ENCODE measurements around the gene GNAQ.
"Not testable (repeated sequence)": the region's sequence is repeated elsewhere in the genome, so short reads cannot be mapped to it uniquely, and the experiment has no call there.

GNAQ gene

DNA sequence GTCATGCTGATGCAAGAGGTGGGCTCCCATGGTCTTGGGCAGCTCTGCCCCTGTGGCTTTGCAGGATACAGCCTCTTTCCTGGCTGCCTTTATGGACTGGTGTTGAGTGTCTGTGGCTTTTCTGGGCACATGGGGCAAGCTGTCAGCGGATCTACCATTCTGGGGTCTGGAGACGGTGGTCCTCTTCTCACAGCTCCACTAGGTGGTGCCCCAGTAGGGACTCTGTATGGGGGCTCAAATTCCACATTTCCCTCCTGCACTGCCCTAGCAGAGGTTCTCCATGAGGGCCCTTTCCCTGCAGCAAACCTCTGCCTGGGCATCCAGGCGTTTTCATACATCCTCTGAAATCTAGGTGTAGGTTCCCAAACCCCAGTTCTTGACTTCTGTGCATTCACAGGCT lies 340.9 kb downstream of the GNAQ start:
- not testable (repeated sequence) for H3K9ac ChIP-seq (ENCODE audit: low read length); H3K36me3 ChIP-seq (ENCODE audit: control insufficient read depth, insufficient read depth, low read length, severe bottlenecking); H3K27me3 ChIP-seq (replicated peaks; ENCODE audit: control insufficient read depth, insufficient read depth, low read length); H3K9me3 ChIP-seq (ENCODE audit: control insufficient read depth, low read length); H3K4me1 ChIP-seq (ENCODE audit: control insufficient read depth, insufficient read depth, low read length); DNase-seq (ENCODE audit: low read depth); H3K4me3 ChIP-seq (ENCODE audit: low read length)

DNA sequence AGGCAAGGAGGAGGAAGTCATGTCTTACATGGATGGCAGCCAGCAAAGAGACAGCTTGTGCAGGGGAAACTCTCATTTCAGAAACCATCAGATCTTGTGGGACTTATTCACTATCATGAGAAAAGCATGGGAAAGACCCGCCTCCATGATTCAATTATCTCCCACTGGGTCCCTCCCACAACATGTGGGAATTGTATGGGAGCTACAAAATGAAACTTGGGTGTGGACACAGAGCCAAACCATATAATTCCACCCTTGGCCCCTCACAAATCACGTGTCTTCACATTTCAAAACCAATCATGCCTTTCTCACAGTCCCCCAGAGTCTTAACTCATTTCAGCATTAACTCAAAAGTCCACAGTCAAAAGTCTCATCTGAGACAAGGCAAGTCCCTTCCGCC lies 341.5 kb downstream of the GNAQ start:
- H3K9ac ChIP-seq (ENCODE audit: low read length); H3K4me1 ChIP-seq (ENCODE audit: control insufficient read depth, insufficient read depth, low read length); H3K4me3 ChIP-seq (ENCODE audit: low read length); H3K9me3 ChIP-seq (ENCODE audit: control insufficient read depth, low read length); DNase-seq (ENCODE audit: low read depth); H3K36me3 ChIP-seq (ENCODE audit: control insufficient read depth, insufficient read depth, low read length, severe bottlenecking); H3K27me3 ChIP-seq (replicated peaks; ENCODE audit: control insufficient read depth, insufficient read depth, low read length): not testable (repeated sequence)

DNA sequence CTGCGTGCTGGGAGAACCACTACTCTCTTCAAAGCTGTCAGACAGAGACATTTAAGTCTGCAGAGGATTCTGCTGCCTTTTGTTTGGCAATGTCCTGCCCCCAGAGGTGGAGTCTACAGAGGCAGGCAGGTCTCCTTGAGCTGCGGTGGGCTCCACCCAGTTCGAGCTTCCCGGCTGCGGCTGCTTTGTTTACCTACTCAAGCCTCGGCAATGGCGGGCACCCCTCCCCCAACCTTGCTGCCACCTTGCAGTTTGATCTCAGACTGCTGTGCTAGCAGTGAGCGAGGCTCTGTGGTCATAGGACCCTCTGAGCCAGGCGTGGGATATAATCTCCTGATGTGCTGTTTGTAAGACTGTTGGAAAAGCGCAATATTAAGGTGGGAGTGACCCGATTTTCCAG lies 343.9 kb downstream of the GNAQ start:
- H3K9ac ChIP-seq (ENCODE audit: low read length); H3K4me3 ChIP-seq (ENCODE audit: low read length); H3K27me3 ChIP-seq (replicated peaks; ENCODE audit: control insufficient read depth, insufficient read depth, low read length); H3K4me1 ChIP-seq (ENCODE audit: control insufficient read depth, insufficient read depth, low read length); DNase-seq (ENCODE audit: low read depth); H3K9me3 ChIP-seq (ENCODE audit: control insufficient read depth, low read length); H3K36me3 ChIP-seq (ENCODE audit: control insufficient read depth, insufficient read depth, low read length, severe bottlenecking): not testable (repeated sequence)

DNA sequence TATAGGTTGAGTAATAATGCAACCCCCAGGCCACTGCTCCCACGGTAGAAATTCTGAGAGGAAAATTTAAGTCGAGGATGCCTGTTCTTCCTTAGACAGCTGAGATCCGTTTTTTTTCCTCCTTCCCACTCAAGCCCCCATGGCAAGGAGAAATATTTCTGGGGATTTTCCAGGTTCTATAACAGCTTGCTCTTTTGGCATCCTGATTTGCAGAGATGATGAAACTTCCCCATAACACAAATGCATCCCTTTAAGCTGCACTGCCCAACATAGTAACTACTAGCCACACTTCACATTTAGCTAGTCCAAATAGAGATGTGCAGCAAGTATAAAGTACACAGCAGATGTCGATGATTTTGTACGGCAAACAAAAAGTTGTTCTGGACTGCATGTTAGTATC lies 351.0 kb downstream of the GNAQ start:
- DNase-seq (ENCODE audit: low read depth): no peak
- Histone ChIP-seq H3K9me3 (ENCODE audit: control insufficient read depth, low read length) (no peaks in the 10 kb centered on the region), H3K4me3 (ENCODE audit: low read length) (no peak overlapping the region), H3K9ac (ENCODE audit: low read length) (no peak overlapping the region), H3K36me3 (ENCODE audit: control insufficient read depth, insufficient read depth, low read length, severe bottlenecking) (no peaks in the 10 kb centered on the region), H3K4me1 (ENCODE audit: control insufficient read depth, insufficient read depth, low read length) (peaks cover 23% of the 10 kb centered on the region), H3K27me3 (replicated peaks; ENCODE audit: control insufficient read depth, insufficient read depth, low read length) (no peaks in the 10 kb centered on the region)

DNA sequence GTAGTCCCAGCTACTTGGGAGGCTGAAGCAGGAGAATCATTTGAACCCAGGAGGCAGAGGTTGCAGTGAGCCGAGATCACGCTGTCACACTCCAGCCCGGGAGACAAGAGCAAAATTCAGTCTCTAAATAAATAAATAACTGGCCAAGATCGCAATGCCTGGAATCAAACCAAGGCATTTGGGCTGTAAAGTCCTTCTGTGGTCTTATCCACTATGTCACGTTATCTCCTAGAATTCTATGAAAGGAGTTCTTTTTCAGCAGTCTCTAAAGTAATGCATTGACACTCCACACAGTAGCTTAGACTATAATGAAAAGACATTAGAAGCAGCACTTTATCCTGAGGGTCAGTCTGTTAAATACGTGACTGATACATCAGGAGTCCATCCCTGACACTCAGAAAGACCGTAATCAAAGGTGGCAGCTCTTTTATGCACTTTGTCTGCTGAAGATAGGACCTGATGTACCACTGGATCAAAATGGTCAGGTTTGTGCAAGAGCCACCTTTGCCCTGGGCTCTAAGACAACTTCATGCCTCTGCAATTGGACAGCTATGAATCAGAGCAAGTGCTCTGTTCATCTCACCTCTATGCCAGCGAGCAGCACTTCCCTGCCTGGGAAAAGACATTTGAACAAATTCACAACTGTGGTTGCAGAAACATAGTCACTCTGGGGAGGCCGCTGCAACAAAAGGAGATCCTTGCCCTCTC lies 351.8 kb downstream of the GNAQ start:
- Histone ChIP-seq H3K4me1 (ENCODE audit: control insufficient read depth, insufficient read depth, low read length) (peaks cover 23% of the 10 kb centered on the region), H3K36me3 (ENCODE audit: control insufficient read depth, insufficient read depth, low read length, severe bottlenecking) (no peaks in the 10 kb centered on the region), H3K4me3 (ENCODE audit: low read length) (no peak overlapping the region), H3K27me3 (replicated peaks; ENCODE audit: control insufficient read depth, insufficient read depth, low read length) (no peaks in the 10 kb centered on the region), H3K9ac (ENCODE audit: low read length) (no peak overlapping the region), H3K9me3 (ENCODE audit: control insufficient read depth, low read length) (no peaks in the 10 kb centered on the region)
- no peak for DNase-seq (ENCODE audit: low read depth)

DNA sequence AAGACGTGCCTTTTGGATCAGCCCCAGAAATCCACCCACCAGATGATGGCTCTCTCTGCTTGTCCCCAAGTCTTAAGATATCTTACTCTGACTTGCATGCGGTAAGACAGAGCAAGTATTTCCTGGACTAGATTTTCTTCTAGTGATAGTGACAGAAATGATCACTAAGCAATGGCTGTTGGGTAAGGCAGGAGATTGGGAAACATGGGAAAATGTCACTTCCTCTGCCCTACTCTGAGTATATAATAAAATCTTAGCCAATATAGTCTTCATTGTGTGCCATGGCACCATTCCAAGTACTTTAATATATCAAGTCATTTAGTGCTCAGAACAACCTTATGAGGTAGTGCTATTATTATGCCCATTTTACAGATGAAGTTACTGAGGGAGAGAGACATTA lies 352.5 kb downstream of the GNAQ start:
- no peaks in the 10 kb centered on the region for H3K36me3 ChIP-seq (ENCODE audit: control insufficient read depth, insufficient read depth, low read length, severe bottlenecking)
- H3K9me3 ChIP-seq (ENCODE audit: control insufficient read depth, low read length): no peaks in the 10 kb centered on the region
- no peak overlapping the region for H3K9ac ChIP-seq (ENCODE audit: low read length)
- H3K27me3 ChIP-seq (replicated peaks; ENCODE audit: control insufficient read depth, insufficient read depth, low read length): no peaks in the 10 kb centered on the region
- no peak overlapping the region for H3K4me3 ChIP-seq (ENCODE audit: low read length)
- H3K4me1 ChIP-seq (ENCODE audit: control insufficient read depth, insufficient read depth, low read length): peaks cover 23% of the 10 kb centered on the region
- DNase-seq (ENCODE audit: low read depth): no peak

DNA sequence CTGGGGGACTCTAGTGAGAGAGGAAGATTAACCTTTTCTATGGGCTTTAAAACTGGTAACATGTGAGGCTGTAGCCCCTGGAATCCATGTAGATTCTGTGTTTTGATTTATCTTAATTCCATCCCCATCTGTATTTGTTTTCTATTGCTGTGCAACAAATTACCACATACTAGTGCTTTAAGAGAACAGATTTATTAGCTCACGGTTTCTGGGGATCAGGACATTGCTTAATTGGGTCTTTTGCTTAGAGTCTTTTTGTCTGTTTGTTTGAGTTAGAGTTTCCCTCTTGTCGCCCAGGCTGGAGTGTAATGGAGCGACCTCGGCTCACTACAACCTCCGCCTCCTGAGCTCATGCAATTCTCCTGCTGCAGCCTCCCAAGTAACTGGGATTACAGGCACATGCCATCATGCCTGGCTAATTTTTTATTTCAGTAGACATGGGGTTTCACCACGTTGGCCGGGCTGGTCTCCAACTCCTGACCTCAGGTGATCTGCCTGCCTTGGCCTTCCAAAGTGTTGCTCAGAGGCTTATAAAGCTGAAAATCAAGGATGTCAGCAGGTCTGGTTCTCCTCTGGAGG lies 353.6 kb downstream of the GNAQ start:
- Histone ChIP-seq H3K9me3 (ENCODE audit: control insufficient read depth, low read length) (no peaks in the 10 kb centered on the region), H3K4me3 (ENCODE audit: low read length) (no peak overlapping the region), H3K36me3 (ENCODE audit: control insufficient read depth, insufficient read depth, low read length, severe bottlenecking) (no peaks in the 10 kb centered on the region), H3K4me1 (ENCODE audit: control insufficient read depth, insufficient read depth, low read length) (peaks cover 27% of the 10 kb centered on the region), H3K27me3 (replicated peaks; ENCODE audit: control insufficient read depth, insufficient read depth, low read length) (no peaks in the 10 kb centered on the region), H3K9ac (ENCODE audit: low read length) (no peak overlapping the region)
- no peak for DNase-seq (ENCODE audit: low read depth)

DNA sequence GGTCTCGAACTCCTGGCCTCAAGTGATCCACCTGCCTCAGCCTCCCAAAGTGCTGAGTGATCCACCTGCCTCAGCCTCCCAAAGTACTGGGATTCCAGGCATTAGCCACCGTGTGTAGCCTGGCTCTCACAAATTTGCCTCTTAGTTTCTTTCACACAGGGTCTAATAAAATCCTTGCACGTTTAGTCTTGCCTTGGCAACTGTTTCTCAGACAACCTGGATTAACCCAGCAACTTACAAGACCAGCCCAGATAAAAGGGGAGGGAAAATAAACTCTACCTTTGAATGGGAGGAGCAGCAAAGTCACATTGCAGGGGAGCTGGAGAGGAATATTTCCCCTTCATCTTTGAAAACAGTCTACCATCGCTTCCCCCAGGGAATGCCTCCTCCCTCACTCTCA lies 354.2 kb downstream of the GNAQ start:
- DNase-seq (ENCODE audit: low read depth): no peak
- H3K4me1 ChIP-seq (ENCODE audit: control insufficient read depth, insufficient read depth, low read length): peaks cover 27% of the 10 kb centered on the region
- H3K9ac ChIP-seq (ENCODE audit: low read length): no peak overlapping the region

DNA sequence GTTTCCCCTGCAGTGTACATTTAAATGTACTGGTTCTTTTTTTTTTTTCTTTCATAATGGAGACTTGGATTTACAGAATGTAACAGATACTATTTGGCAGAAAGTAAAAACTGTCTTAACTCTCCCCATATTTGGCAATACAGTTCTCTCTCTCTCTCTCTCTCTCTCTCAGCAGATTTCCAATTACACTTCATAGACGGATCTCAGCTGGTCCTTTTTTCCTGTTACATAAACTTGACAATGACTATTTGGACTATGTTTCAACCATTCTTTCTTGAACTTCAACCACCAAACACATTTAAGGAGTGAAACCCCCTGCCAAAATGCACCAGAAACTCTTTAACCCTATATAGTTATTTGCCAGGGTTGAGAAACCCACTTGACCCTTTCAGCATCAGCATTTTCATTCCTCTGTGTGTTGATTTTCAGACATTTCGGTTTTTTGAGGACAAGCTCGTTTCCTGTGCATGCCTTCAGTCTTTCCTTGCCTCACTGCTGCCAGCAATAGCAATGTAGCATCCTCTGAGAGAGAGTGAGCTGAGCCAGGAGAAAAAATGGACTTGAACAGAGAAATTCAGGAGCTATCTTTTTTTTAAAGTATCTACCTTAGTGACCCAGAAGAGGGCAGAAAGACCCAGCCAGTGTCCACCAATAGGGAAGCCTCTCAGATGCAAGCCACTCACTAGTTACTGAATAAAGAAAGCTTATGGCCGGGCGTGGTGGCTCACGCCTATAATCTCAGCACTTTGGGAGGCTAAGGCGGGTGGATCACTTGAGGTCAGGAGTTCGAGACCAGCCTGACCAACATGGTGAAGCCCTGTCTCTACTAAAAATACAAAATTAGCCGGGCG lies 357.4 kb downstream of the GNAQ start:
- Histone ChIP-seq H3K4me3 (ENCODE audit: low read length) (no peak overlapping the region), H3K4me1 (ENCODE audit: control insufficient read depth, insufficient read depth, low read length) (peaks cover 13% of the 10 kb centered on the region), H3K27me3 (replicated peaks; ENCODE audit: control insufficient read depth, insufficient read depth, low read length) (no peaks in the 10 kb centered on the region), H3K36me3 (ENCODE audit: control insufficient read depth, insufficient read depth, low read length, severe bottlenecking) (no peaks in the 10 kb centered on the region), H3K9ac (ENCODE audit: low read length) (peak overlapping the region; percentile 8), H3K9me3 (ENCODE audit: control insufficient read depth, low read length) (no peaks in the 10 kb centered on the region)
- DNase-seq (ENCODE audit: low read depth): peak; percentile 59

More for the DNA sequence above, 354.2 kb downstream of the GNAQ start:
- Histone ChIP-seq H3K9me3 (ENCODE audit: control insufficient read depth, low read length) (no peaks in the 10 kb centered on the region), H3K36me3 (ENCODE audit: control insufficient read depth, insufficient read depth, low read length, severe bottlenecking) (no peaks in the 10 kb centered on the region), H3K4me3 (ENCODE audit: low read length) (no peak overlapping the region), H3K27me3 (replicated peaks; ENCODE audit: control insufficient read depth, insufficient read depth, low read length) (no peaks in the 10 kb centered on the region)

DNA sequence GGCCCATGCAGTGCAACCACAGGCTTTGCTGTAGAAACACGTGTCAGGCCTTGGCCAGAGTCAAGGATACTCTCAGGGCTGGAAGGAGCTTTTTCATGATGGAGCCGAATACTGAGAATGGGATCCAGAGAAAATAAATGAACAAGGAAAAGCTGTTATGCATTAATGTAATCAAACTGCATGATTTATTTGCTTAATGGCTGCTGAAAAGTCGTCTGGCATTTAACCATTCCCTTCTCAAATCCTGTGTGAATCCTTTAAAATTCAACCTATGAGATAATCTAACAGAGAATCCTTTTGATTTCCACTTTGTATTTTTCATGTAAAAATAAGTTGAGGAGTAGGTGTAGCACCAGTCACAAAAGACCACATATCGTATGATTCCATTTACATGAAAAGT lies 359.4 kb downstream of the GNAQ start:
- DNase-seq (ENCODE audit: low read depth): no peak
- no peak overlapping the region for H3K4me3 ChIP-seq (ENCODE audit: low read length)
- no peak overlapping the region for H3K9ac ChIP-seq (ENCODE audit: low read length)
- peaks cover 3% of the 10 kb centered on the region for H3K4me1 ChIP-seq (ENCODE audit: control insufficient read depth, insufficient read depth, low read length)
- H3K27me3 ChIP-seq (replicated peaks; ENCODE audit: control insufficient read depth, insufficient read depth, low read length): no peaks in the 10 kb centered on the region
- H3K36me3 ChIP-seq (ENCODE audit: control insufficient read depth, insufficient read depth, low read length, severe bottlenecking): no peaks in the 10 kb centered on the region
- no peaks in the 10 kb centered on the region for H3K9me3 ChIP-seq (ENCODE audit: control insufficient read depth, low read length)

DNA sequence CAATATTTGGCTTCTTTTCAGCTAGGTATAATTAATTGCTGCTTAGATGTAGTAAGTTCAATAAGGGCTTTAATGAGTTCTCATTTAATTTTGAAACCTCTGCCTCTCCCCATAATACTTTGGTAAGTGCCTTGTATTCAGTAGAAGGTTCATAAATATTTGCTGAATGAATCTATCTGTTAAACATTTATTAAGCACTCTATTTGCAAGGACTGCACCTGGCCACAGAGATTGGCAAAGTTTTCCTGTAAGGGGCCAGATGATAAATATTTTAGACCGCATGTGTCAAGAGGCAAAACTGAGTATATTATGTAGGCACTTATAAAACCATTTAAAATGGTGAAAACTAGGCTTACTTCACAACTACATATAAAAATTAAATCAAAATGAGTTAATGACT lies 364.5 kb downstream of the GNAQ start:
- Histone ChIP-seq H3K9me3 (ENCODE audit: control insufficient read depth, low read length) (no peaks in the 10 kb centered on the region), H3K4me3 (ENCODE audit: low read length) (no peak overlapping the region), H3K4me1 (ENCODE audit: control insufficient read depth, insufficient read depth, low read length) (peaks cover 8% of the 10 kb centered on the region), H3K27me3 (replicated peaks; ENCODE audit: control insufficient read depth, insufficient read depth, low read length) (no peaks in the 10 kb centered on the region), H3K9ac (ENCODE audit: low read length) (no peak overlapping the region), H3K36me3 (ENCODE audit: control insufficient read depth, insufficient read depth, low read length, severe bottlenecking) (no peaks in the 10 kb centered on the region)
- DNase-seq (ENCODE audit: low read depth): no peak
